Right renal pelvis (tissue), 4 donors: Measurements from ENCODE around the gene ABCB1. TPM values are rescaled to one million over a fixed set of nuclear protein-coding genes. Genes with fewer than 3 reads are reported as not detected.
"Not testable (repeated sequence)": the region's sequence is repeated elsewhere in the genome, so short reads cannot be mapped to it uniquely, and the experiment has no call there.

Source experiments
- DNase-seq, 4 donors: peaks; one replicate each; pipeline ENCODE4 v3.0.0-alpha.2; 2013; ENCODE audit warnings: low read depth in 4 of 4, low spot score in 3 of 4, missing footprints in 1 of 4
- polyA plus RNA-seq, 4 donors: library from polyadenylated mRNA; unstranded; fragments of 120-200 nt; gene quantifications; one replicate each; pipeline ENCODE4 v1.2.1, GENCODE V29; 2013; ENCODE audit not compliant: insufficient read length in 4 of 4

ABCB1 gene
- polyA plus RNA-seq, 4 donors = 18.9 to 19.4 (median 19.3) TPM

DNA sequence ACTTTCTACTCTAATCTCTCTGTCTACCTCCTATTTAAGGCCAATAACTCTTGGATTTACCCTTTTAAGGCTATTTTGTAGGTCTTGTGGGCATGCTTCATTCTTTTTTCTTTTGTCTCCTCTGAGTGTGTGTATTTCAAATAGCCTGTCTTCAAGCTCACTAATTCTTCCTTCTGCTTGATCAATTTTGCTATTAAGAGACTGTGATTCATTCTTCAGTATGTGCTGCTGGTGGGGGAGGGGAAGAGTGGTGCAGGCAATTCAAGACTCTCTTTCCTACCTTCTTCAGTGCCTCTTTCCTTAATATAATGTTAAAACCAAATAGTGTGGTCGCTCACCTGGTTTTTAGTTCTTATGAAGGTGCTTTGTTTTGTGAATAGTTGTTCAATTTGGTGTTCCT is 20.0 kb downstream of the ABCB1 start:
- DNase-seq = no peak

DNA sequence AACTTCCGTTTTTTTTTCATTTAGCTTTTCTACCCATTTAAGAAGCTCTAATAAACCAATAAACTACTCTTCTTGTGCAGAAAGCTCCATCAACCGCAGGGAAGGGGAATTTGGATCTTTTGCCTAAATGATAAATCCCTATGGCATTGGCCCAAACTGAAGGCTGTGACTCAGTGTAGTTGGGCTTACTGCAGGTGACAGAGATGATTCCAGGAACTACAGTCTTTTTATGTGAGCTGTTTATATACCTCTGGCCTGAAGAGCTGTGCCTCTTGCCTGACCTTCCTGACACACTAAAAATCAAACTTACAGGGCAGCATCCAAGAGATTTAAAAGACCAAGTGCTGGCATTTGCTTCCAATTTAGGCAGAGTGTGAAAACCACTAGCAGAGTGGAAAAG is 25.2 kb downstream of the ABCB1 start:
- DNase-seq = no peak

DNA sequence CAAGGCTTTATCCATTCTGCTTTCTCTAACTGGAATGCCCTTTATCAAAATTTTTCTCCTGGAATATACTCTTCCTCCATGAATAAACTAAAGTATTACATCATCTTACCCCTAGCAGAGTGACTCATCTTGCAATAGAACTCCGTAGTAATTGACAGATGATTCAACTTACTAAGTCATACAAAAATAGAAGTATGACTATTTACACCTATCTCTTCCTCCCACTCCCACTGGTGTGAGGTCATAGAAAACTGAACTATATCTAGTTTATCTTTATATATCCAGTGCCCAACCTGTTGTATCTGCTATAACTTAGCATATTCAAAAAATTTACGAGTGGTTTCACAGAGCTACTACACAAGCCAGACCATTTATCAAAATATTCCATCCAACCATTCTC is 26.1 kb downstream of the ABCB1 start:
- no peak for DNase-seq

DNA sequence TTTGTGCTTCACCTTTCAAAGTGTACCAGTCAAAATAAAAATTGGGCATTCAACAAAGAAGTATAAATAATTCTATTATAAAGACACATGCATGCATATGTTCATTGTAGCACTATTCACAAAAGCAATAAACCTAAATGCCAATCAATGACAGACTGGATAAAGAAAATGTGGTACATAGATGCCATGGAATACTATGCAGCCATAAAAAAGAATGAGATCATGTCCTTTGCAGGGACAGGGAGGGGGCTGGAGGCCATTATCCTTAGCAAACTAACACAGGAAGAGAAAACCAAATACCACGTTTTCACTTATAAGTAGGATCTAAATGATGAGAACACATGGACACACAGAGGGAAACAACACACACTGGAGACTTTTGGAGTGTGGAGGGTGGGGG is 28.2 kb downstream of the ABCB1 start:
- not testable (repeated sequence) for DNase-seq

DNA sequence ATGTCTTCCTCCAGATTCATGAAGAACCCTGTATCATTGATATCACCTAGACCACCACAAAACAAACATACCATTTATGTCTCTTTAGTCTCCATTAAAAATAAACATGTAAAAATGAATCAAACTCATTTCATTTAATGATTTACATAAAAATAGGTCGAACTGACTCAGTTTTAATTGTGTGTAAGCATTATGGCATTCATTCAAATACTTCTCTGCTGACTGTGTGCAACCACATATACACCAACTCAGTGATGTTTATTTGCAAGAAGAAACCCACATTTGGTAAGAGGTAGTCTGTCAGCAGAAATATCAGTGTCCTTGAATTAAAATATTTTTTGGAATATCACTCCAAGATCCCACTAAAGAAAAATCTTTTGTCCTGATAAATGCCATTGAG is 30.5 kb downstream of the ABCB1 start:
- DNase-seq = no peak

DNA sequence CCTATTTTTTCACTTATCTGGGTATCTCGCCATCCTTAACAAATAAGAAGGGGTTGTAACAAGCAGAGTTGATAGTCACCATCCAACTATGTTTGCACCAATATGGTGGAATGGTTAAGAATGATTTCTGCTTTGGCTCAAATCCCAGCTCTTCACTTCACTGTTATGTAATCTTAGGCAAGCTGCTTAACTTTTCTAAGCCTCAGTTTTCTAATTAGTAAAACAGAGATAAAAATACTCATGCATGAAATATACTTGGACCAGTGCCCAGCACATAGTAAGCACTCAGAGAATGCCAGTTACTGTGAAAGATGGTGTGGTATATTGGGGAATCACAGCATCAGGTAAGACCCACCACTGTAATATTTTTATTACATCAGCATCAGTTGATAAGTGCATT is 33.6 kb downstream of the ABCB1 start:
- no peak for DNase-seq

DNA sequence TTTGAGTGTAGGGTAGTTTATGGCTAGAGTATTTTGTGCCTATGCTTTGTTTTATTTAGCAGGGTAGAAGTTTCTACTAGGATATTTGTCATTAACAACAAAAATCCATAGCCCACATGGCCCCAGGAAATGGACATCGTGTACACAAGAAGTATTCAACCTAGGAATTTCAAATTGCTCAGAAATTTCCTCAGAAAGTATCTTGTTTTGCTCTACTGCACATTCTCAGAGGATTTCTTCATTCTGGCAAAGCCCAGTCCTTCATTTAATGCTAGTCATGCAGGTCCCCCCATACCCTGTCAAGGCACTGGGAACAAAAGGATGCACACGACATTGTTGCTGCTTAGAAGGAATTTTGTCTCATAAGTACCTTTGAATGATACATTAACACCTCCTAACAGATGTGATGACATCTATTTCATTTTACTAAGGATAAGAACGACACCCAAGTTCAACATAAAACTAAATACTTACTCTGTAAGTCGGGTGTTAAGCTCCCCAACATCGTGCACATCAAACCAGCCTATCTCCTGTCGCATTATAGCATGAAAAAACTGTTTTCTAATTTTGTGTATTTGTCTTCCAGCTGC is 34.3 kb downstream of the ABCB1 start:
- DNase-seq = no peak

DNA sequence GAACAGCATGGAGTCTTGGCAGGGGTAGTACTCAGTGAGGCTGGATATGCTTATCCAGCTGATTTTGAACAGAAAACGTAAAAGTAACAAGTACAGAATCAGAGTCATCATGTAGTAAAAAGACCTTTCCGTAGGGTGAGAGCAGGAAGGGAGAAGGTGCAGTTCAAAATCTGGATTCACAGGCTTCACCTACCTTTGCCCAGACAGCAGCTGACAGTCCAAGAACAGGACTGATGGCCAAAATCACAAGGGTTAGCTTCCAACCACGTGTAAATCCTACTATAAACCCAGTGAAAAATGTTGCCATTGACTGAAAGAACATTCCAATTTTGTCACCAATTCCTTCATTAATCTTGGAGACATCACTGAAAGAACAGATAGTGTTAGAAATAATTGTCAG is 34.8 kb downstream of the ABCB1 start:
- no peak for DNase-seq

DNA sequence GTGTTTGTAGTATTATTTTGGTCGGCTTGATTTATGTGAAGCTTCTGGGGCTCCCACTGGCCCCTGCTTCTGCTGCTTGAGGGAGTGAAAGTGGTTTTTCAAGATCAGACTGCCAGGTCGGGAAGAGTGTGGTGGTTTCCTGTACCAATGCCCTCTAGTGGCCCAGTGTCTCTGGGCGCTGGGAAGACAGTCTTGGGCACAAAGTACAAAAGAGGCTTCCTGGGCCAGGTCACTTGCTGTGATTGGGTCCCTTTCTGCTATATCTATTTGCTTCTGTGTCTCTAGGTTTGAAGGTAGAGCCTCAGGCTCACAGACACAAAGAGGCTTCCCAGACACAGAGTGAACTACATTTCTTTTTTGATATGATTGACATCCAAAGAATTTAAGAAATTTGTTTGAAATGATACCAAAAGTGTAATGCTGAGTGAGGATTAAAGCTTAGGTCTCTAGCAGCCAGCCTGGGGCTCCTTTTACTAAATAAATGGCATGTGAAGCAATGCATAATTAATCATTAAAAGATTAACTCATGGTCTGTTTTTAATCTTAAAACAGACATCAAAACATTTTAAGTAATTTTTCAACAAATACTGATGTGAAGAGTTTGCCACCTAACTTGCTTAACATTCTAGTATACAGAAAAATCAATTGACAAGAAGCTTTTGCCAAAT is 36.3 kb downstream of the ABCB1 start:
- DNase-seq = peak in 3 of 4 donors; percentile 8 to 11 (median 10)

DNA sequence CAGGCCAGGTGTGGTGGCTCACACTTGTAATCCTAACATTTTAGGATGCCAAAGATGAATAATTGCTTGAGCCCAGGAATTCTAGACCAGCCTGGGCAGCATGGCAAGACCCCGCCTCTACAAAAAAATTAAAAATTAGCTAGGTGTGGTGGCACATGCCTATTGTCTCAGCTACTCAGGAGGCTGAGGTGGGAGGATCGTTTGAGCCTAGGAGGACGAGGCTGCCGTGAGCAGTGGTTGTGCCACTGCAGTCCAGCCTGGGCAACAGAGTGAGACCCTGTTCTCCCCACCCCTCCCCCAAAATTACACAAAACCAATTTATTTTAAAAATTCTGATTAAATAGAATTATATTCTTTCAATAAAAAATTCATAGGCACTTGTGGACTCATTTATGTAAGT is 39.0 kb downstream of the ABCB1 start:
- DNase-seq = no peak

DNA sequence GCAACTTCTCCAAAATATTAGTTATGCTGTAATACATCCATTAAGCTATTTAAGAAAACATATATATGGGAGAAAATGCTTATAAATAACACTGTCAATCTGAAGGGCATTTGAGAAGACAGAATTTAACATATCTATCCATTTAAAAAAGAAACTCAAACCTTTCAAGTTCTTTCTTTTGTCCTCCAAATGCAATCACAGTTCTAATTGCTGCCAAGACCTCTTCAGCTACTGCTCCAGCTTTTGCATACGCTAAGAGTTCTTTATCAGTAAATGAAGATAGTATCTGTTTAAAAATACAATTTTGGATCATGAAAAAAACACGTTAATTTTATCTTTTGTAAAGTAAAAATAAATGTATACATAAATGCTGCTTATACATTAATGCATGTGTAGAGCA is 39.6 kb downstream of the ABCB1 start:
- no peak for DNase-seq

DNA sequence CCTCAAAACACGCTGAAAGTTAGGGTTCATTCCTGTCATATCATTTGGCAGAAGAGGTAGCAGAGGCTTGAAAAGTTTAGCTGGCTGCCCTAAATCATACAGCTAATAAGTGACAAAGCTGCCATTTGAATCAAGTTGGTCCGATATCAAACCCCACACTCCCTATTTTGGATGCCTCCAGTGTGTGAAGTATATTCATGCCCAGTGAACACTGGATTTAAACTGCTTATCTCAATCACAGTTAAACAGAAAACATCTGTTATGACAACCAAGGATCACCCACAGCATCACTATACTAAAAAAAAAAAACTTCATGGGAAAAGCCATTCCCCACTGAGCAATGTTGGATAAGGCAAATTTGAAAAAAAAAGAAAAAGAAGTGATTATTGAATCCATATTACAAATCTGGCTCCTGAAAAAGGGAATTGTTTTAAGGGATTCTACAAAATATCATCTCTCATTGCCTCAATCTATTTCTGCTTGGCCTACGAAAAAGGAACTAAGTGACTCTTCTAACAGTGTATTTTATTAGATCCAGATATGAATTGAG is 48.3 kb downstream of the ABCB1 start:
- no peak for DNase-seq

DNA sequence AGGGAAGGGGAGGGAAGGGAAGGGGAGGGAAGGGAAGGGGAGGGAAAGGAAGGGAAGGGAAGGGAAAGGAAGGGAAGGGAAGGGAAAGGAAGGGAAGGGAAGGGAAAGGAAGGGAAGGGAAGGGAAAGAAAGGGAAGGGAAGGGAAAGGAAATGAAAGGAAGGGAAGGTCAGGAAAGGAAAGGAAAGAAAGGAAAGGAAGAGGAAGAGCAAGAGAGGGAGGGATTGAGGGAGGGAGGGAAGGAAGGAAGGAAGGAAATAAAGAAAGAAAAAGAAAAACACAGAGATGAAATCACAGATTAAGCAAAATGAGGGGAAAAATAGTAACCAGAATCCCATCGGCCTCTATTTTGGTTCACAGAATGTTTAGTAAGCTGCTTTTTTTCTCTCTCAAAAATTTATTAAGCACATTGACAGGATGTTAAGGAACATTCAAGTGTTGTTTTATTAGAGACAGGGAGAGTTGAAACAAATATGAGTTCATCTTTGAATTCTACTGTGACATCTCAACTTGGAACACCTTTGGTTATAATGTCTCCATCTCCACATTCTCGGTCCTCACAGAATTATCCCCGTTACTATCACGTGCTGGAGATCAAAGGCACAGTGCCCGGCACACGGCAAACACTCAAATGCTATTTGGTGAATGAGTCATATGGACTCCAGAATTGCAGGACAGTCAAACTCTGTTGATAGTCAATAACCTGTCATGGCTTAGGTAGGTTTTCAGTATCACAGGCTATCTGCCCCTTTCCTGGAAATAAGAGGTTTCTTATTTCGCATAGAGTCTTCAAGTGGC is 52.4 kb downstream of the ABCB1 start:
- DNase-seq = no peak

DNA sequence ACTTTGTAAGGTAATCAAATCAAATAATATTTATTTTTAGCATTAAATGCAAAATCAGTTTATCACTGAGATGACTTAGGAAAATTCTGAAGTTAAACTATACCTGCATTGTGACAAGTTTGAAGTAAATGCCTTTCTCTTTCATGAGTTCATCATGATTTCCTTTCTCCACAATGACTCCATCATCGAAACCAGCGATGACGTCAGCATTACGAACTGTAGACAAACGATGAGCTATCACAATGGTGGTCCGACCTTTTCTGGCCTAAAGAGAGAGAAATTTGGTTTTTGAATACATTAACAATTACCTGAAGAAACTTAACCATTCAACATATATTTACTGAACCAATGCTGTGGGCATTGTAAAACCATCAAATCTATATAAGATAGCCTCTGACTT is 54.9 kb downstream of the ABCB1 start:
- no peak for DNase-seq

DNA sequence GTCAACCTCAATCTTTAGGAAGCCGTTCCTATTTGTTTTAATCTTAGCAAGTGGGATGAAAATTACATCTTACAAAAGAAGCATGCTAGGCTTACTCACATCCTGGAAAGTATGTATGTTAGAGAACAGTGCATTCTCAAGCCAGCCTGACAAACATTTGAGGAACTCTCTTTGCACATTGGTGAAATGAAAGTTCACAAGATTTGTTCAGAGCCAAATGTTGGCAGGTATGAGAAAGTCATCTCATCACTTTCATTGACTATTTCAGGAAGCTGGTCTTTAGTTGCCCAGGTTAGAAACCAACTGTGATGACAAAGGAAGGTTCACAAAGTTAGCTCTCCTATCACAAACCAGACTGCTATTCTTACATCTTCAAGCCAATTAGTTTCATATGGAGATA is 57.1 kb downstream of the ABCB1 start:
- DNase-seq = no peak

DNA sequence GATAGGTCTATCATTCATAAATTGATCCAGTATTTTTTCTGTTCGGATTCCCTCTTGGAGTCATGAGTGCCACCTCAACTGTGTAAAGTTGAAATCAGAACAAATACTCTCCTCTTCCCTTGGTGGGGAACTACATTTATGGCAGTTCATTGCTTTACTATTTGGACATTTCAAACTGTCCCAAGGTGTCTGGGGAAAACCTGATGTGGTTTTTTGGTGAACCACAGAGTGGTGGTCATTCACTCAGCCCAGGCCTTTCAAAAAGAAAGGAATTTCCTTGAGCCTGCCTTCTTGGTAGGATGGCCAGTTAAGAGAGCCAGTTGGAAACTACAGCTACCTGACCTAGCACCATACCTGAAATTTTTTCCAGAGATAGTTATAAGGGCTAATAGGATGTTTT is 59.0 kb downstream of the ABCB1 start:
- DNase-seq = no peak

DNA sequence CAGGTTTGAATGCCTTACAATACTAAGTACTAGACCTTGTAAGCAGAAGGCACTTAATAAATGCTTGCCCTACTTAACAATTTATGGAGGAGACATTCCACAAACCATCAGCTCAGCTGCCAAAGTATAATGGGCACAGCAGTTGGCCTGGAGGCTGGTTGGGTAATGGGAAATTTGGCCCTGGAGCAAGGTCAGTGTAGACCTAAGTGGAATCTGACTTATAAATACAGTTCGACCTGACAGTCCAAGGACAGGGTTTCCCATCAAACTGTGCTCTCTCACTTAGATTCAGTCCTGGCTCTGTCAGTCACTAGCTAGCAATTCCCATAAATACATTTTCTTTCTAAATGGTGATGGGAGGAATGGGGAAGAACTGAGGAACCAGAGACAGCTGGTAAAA is 62.6 kb downstream of the ABCB1 start:
- no peak for DNase-seq

DNA sequence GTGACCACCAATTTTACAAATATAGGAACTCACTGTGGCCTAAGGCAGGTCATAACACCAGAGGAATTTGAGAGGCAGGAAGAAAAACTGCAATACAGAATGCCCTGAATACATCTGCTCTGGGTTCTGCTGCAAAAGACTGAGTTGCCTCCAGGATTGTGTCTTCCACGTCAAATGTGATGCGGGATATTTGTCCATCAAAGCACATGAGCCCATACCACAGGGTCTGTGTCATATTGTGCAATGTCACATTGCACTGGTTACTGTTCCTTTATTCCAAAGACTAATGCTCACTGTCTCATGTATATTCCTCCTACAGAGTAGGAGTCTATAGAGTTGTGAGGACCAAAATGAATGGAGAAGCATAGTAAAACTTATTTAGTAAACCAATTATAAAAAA is 66.6 kb downstream of the ABCB1 start:
- DNase-seq = no peak

DNA sequence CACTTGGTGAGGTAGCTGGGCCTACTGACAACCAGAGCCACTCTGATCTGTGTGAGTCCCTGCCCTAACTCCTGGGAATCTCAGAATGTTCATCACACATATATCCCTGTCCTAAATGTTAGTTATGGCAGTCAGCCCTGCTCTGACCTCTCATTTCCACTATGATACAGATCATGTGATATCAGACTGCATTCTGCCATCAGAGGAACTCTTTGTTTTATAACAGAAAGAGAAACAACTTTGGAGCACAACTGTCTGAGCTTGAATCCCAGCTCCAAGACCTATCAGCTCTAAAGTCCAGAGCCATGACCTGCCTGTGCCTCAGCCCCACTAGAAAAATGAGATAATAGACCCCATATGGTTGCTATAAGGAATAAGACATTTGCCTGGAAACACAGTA is 70.6 kb downstream of the ABCB1 start:
- no peak for DNase-seq

DNA sequence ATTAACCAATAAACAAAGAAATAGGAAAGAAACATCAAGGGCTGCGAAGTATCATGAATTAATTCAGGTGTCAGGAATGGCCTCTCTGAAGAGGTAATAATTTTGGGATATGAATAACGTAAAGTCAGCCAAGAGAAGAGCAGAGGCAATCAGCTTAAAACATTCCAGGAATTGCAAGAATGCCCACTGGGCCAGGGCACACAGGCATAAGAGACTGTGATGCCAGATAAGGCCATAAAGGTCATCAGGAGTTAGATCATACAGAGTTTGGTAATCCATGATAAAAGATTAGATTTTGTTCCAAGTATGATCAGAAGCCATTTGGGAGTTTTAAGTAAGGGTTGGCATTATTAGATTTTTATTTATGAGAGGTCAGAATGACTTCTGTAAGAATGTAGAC is 72.0 kb downstream of the ABCB1 start:
- no peak for DNase-seq

DNA sequence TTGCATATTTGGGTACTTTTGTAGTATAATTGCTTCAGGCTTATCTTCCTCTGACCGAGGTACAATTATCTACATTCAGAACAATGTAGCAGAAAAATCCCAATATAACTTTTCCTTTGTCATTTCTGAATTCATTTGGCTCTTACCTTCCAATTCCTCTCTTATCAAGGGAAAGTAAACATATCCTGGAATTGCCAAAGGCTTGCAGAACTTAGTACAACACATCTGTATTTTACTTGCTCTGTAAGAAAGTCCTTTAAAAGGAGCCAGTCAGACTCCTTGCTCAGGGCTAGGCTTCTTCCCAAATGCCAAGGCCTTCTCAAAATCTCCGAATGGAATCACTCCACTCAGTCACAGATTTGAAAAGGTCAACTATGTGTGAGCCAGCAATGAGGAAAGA is 81.9 kb downstream of the ABCB1 start:
- DNase-seq = no peak

DNA sequence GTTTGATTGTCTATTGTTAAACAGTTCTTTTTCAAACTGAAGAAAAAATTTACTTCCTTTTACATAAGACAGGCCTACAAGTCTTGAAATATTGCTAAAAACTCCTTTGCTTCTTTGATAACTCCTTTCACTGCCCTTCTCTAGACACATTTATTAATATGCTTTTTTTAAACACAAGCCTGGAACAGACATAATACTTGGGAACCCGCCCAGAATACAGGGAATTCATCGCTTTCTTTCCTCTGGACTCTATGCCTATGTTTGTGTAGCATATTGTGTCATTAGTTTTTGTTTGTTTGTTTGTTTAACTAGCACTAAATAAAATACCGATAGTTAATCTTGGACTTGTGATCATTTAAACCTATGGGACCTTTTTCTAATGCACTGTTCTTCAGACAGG is 82.8 kb downstream of the ABCB1 start:
- DNase-seq = no peak
